Peyer's patch (tissue), 4 donors: ENCODE measurements around the gene LMF2. TPM values are rescaled to one million over a fixed set of nuclear protein-coding genes. Genes with fewer than 3 reads are reported as not detected.

ENCODE experiments used
- DNase-seq, 3 donors: peaks; one replicate each; pipeline ENCODE4 v3.0.0-alpha.2; 2017 to 2019
- H3K27ac ChIP-seq, 4 donors: fragments of 200-600 bp; sonication (generic); one replicate each; pipeline ENCODE4 v1.5.1; 2016 to 2019
- H3K27me3 ChIP-seq, 2 donors: fragments of 200-600 bp; sonication (generic); one replicate each; pipeline ENCODE4 v1.5.1; 2019
- H3K36me3 ChIP-seq, 3 donors: fragments of 200-600 bp; sonication (generic); one replicate each; pipeline ENCODE4 v1.5.1; 2016 to 2019
- H3K4me1 ChIP-seq, 4 donors: fragments of 200-600 bp; sonication (generic); one replicate each; pipeline ENCODE4 v1.5.1; 2016 to 2019
- H3K4me3 ChIP-seq, 4 donors: fragments of 200-600 bp; sonication (generic); 1 replicate in 3 of 4; 2 replicates in 1 of 4; pipeline ENCODE4 v1.5.1; 2016 to 2019; ENCODE audit warnings: mild to moderate bottlenecking in 1 of 4
- H3K9me3 ChIP-seq, 4 donors: fragments of 200-600 bp; sonication (generic); one replicate each; pipeline ENCODE4 v1.5.1; 2016 to 2019; ENCODE audit warnings: mild to moderate bottlenecking in 1 of 4
- CTCF ChIP-seq, 6 experiments: fragments of 450-650 bp in 4 of 6; fragments of 200-600 bp in 2 of 6; sonication (generic) in 1 of 6; IDR thresholded peaks; one replicate each; pipeline ENCODE4 v1.5.1; 2017 to 2019; ENCODE audit warnings: antibody characterized with exemption in 6 of 6, mild to moderate bottlenecking in 3 of 6, moderate library complexity in 1 of 6
- POLR2A ChIP-seq, 2 donors: fragments of 450-650 bp; IDR thresholded peaks; one replicate each; pipeline ENCODE4 v1.5.1; 2017; ENCODE audit warnings: antibody characterized with exemption in 2 of 2, mild to moderate bottlenecking in 2 of 2, moderate library complexity in 2 of 2
- total RNA-seq, 4 donors: library from RNA; depleted of rRNA; stranded (reverse); fragments of >200 nt; gene quantifications; one replicate each; pipeline ENCODE4 v1.1.0, GENCODE V29; 2016

The LMF2 gene
- total RNA-seq, 4 donors from 2014 or later: 68.5 to 94.9 (median 83.3) TPM

GRCh38 chr22:50523806-50524675 lies 16.5 kb upstream of the LMF2 start:
- Histone ChIP-seq H3K36me3 (peaks cover 0 to 49% (median 0%) of the 10 kb centered on the region in 3 donors), H3K27ac (peak overlapping the region in 3 of 4 donors; percentile 93 to 98 (median 96)), H3K4me3 (peak overlapping the region; percentile 74 to 82 (median 78)), H3K27me3 (no peaks in the 10 kb centered on the region), H3K9me3 (no peaks in the 10 kb centered on the region), H3K4me1 (peaks cover 6 to 53% (median 19%) of the 10 kb centered on the region in 4 donors)
- TF ChIP-seq POLR2A (IDR thresholded peaks at IDR 0.05) (peak in 1 of 2 donors; percentile 8), CTCF (IDR thresholded peaks at IDR 0.05) (no peak)
- peak in 1 of 3 donors; percentile 71 for DNase-seq

GRCh38 chr22:50523458-50523805 lies 15.9 kb upstream of the LMF2 start:
- Histone ChIP-seq H3K27me3 (no peaks in the 10 kb centered on the region), H3K9me3 (no peaks in the 10 kb centered on the region), H3K4me1 (peaks cover 6 to 47% (median 19%) of the 10 kb centered on the region in 4 donors), H3K36me3 (peaks cover 0 to 55% (median 0%) of the 10 kb centered on the region in 3 donors), H3K27ac (peak overlapping the region in 1 of 4 donors; percentile 98), H3K4me3 (peak overlapping the region in 1 of 4 donors; percentile 82)
- DNase-seq: no peak
- no peak for TF ChIP-seq POLR2A (IDR thresholded peaks at IDR 0.05)
- TF ChIP-seq CTCF (IDR thresholded peaks at IDR 0.05): no peak

- no peak for DNase-seq
- H3K4me3 ChIP-seq: peak overlapping the region in 1 of 4 donors; percentile 82
- no peaks in the 10 kb centered on the region for H3K9me3 ChIP-seq
- TF ChIP-seq CTCF (IDR thresholded peaks at IDR 0.05) (no peak), POLR2A (IDR thresholded peaks at IDR 0.05) (no peak)
- H3K4me1 ChIP-seq: peaks cover 6 to 41% (median 19%) of the 10 kb centered on the region in 4 donors
- H3K27me3 ChIP-seq: no peaks in the 10 kb centered on the region
- H3K36me3 ChIP-seq: peaks cover 0 to 60% (median 0%) of the 10 kb centered on the region in 3 donors
- no peak overlapping the region for H3K27ac ChIP-seq
These were observed 15.4 kb upstream of the LMF2 start for GRCh38 chr22:50522806-50523438.

- H3K4me1 ChIP-seq: peaks cover 6 to 37% (median 18%) of the 10 kb centered on the region in 4 donors
- H3K36me3 ChIP-seq: peaks cover 0 to 66% (median 0%) of the 10 kb centered on the region in 3 donors
- no peak overlapping the region for H3K4me3 ChIP-seq
- no peak for DNase-seq
- TF ChIP-seq POLR2A (IDR thresholded peaks at IDR 0.05): no peak
- TF ChIP-seq CTCF (IDR thresholded peaks at IDR 0.05): no peak
- H3K27me3 ChIP-seq: no peaks in the 10 kb centered on the region
- H3K27ac ChIP-seq: no peak overlapping the region
- no peaks in the 10 kb centered on the region for H3K9me3 ChIP-seq
These were observed 14.8 kb upstream of the LMF2 start for GRCh38 chr22:50522208-50522805.

GRCh38 chr22:50521710-50522109 lies 14.2 kb upstream of the LMF2 start:
- Histone ChIP-seq H3K36me3 (peaks cover 0 to 72% (median 0%) of the 10 kb centered on the region in 3 donors), H3K4me3 (no peak overlapping the region), H3K4me1 (peaks cover 4 to 31% (median 13%) of the 10 kb centered on the region in 4 donors), H3K27me3 (no peaks in the 10 kb centered on the region), H3K9me3 (no peaks in the 10 kb centered on the region), H3K27ac (no peak overlapping the region)
- TF ChIP-seq CTCF (IDR thresholded peaks at IDR 0.05) (no peak), POLR2A (IDR thresholded peaks at IDR 0.05) (no peak)
- DNase-seq: no peak
